ENCODE data around the gene GPER1. TPM values are rescaled to one million over a fixed set of nuclear protein-coding genes. Genes with fewer than 3 reads are reported as not detected.

GPER1 gene
- total and polyA plus RNA-seq, 12 donors, result 1.9 to 44.1 (median 20.1) TPM

- no peak for DNase-seq
- Histone ChIP-seq H3K27ac (no peak overlapping the region), H3K9me3 (replicated peaks in 1 of 3) (no peaks in the 10 kb centered on the region), H3K4me3 (no peak overlapping the region), H3K27me3 (no peaks in the 10 kb centered on the region), H3K36me3 (replicated peaks in 1 of 2) (no peaks in the 10 kb centered on the region), H3K4me1 (replicated peaks in 1 of 2) (no peaks in the 10 kb centered on the region)
- intact Hi-C loops (cut with DNase I), result no loop called here
- TF ChIP-seq POLR2A (IDR thresholded peaks at IDR 0.05) (no peak), CTCF (IDR thresholded peaks at IDR 0.05) (no peak)
- 83 to 89% (median 85%) methylated on average over 33 to 34 of the region's 34 CpGs for WGBS, 4 donors
Observed at GRCh38 chr7:1103009-1103788, 15.3 kb downstream of the GPER1 start.

- Histone ChIP-seq H3K9me3 (replicated peaks in 1 of 3) (no peaks in the 10 kb centered on the region), H3K27me3 (no peaks in the 10 kb centered on the region), H3K27ac (no peak overlapping the region), H3K4me1 (replicated peaks in 1 of 2) (no peaks in the 10 kb centered on the region), H3K36me3 (replicated peaks in 1 of 2) (no peaks in the 10 kb centered on the region), H3K4me3 (no peak overlapping the region)
- intact Hi-C loops (cut with DNase I), result no loop called here
- no peak for DNase-seq
- no peak for TF ChIP-seq CTCF (IDR thresholded peaks at IDR 0.05)
- no peak for TF ChIP-seq POLR2A (IDR thresholded peaks at IDR 0.05)
- 80 to 91% (median 86%) methylated on average over 1 to 21 of the region's 21 CpGs for WGBS, 4 donors
Observed at GRCh38 chr7:1103789-1104515, 16.0 kb downstream of the GPER1 start.

GRCh38 chr7:1104516-1105179 is 16.7 kb downstream of the GPER1 start:
- whole genome bisulfite sequencing, 4 donors, result 87 to 94% (median 90%) methylated on average over 12 to 13 of the region's 13 CpGs

More at GRCh38 chr7:1104516-1105179, 16.7 kb downstream of the GPER1 start:
- no peaks in the 10 kb centered on the region for H3K27me3 ChIP-seq
- H3K27ac ChIP-seq, result no peak overlapping the region
- no peaks in the 10 kb centered on the region for H3K36me3 ChIP-seq (replicated peaks in 1 of 2)
- DNase-seq, result no peak
- no peak overlapping the region for H3K4me3 ChIP-seq
- no peaks in the 10 kb centered on the region for H3K4me1 ChIP-seq (replicated peaks in 1 of 2)
- intact Hi-C loops (cut with DNase I), result no loop called here
- no peak for TF ChIP-seq POLR2A (IDR thresholded peaks at IDR 0.05)
- no peak for TF ChIP-seq CTCF (IDR thresholded peaks at IDR 0.05)
- H3K9me3 ChIP-seq (replicated peaks in 1 of 3), result no peaks in the 10 kb centered on the region

Measured in adrenal gland (tissue), 12 donors.